HG03439 (cell line): Measurements from ENCODE around the gene TMEM61.
A peak's percentile ranks its signal among the peaks of the same experiment; 100 is the strongest.
"Not testable (repeated sequence)": the region's sequence is repeated elsewhere in the genome, so short reads cannot be mapped to it uniquely, and the experiment has no call there.

Source experiments
- ATAC-seq: cut with Tn5 transposase; IDR thresholded peaks from one replicate; pipeline ENCODE4 v1.9.1; 2021; ENCODE audit warnings: mild to moderate bottlenecking, moderate library complexity; ENCODE audit not compliant: unreplicated experiment

Gene TMEM61

GRCh38 chr1:54959241-54959640, 21.2 kb upstream of the TMEM61 start:
- no peak for ATAC-seq

- ATAC-seq: no peak
These were observed 17.6 kb upstream of the TMEM61 start for GRCh38 chr1:54962612-54963395.

GRCh38 chr1:54963829-54964228, 16.6 kb upstream of the TMEM61 start:
- not testable (repeated sequence) for ATAC-seq

GRCh38 chr1:54965624-54966340, 14.6 kb upstream of the TMEM61 start:
- ATAC-seq: peak; percentile 80

GRCh38 chr1:54967372-54967771, 13.1 kb upstream of the TMEM61 start:
- ATAC-seq: no peak

- ATAC-seq: no peak
These were observed 11.9 kb upstream of the TMEM61 start for GRCh38 chr1:54968551-54968950.

GRCh38 chr1:54969879-54970278, 10.5 kb upstream of the TMEM61 start:
- ATAC-seq: no peak

- no peak for ATAC-seq
These were observed 9.5 kb upstream of the TMEM61 start for GRCh38 chr1:54970901-54971300.

GRCh38 chr1:54971317-54971791, 9.1 kb upstream of the TMEM61 start:
- peak; percentile 82 for ATAC-seq

GRCh38 chr1:54972436-54972835, 8.0 kb upstream of the TMEM61 start:
- no peak for ATAC-seq

GRCh38 chr1:54973205-54973921, 7.1 kb upstream of the TMEM61 start:
- no peak for ATAC-seq

GRCh38 chr1:54975356-54976108, 4.9 kb upstream of the TMEM61 start:
- no peak for ATAC-seq

- ATAC-seq: no peak
These were observed 3.7 kb upstream of the TMEM61 start for GRCh38 chr1:54976747-54977146.

- ATAC-seq: no peak
These were observed 2.7 kb upstream of the TMEM61 start for GRCh38 chr1:54977533-54978297.

GRCh38 chr1:54978528-54979326, 1.7 kb upstream of the TMEM61 start:
- no peak for ATAC-seq

GRCh38 chr1:54979327-54979891, 1.0 kb upstream of the TMEM61 start:
- no peak for ATAC-seq

- no peak for ATAC-seq
These were observed 341 bp upstream of the TMEM61 start for GRCh38 chr1:54980046-54980527.

GRCh38 chr1:54981466-54981865, 1.0 kb downstream of the TMEM61 start:
- no peak for ATAC-seq

- no peak for ATAC-seq
These were observed 2.3 kb downstream of the TMEM61 start for GRCh38 chr1:54982739-54983138.
